ENCODE results near the gene ZNF445.
"Not testable (repeated sequence)": the region's sequence is repeated elsewhere in the genome, so short reads cannot be mapped to it uniquely, and the experiment has no call there.

ZNF445 gene

GRCh38 chr3:44506961-44507360 lies 29.5 kb upstream of the ZNF445 start:
- Histone ChIP-seq H3K9me3 (ENCODE audit: control insufficient read depth, low read length) (no peaks in the 10 kb centered on the region), H3K27me3 (ENCODE audit: control insufficient read depth, insufficient read depth, low read length) (no peaks in the 10 kb centered on the region), H3K79me2 (peaks cover 18% of the 10 kb centered on the region), H3K27ac (no peak overlapping the region), H3K4me3 (ENCODE audit: low read depth, low read length) (no peak overlapping the region), H3K36me3 (ENCODE audit: control insufficient read depth, insufficient read depth, low read length) (no peaks in the 10 kb centered on the region), H3K9ac (no peak overlapping the region), H3K4me1 (peaks cover 5% of the 10 kb centered on the region), H2AFZ (no peak overlapping the region), H3K4me2 (ENCODE audit: low read length) (no peak overlapping the region)
- no peak for TF ChIP-seq CTCF (IDR thresholded peaks at IDR 0.05)

GRCh38 chr3:44506556-44506955 lies 29.1 kb upstream of the ZNF445 start:
- Histone ChIP-seq H3K4me1 (peaks cover 5% of the 10 kb centered on the region), H3K27ac (no peak overlapping the region), H3K27me3 (ENCODE audit: control insufficient read depth, insufficient read depth, low read length) (no peaks in the 10 kb centered on the region), H3K9ac (no peak overlapping the region), H3K79me2 (peaks cover 18% of the 10 kb centered on the region), H3K9me3 (ENCODE audit: control insufficient read depth, low read length) (no peaks in the 10 kb centered on the region), H2AFZ (no peak overlapping the region), H3K4me2 (ENCODE audit: low read length) (no peak overlapping the region), H3K4me3 (ENCODE audit: low read depth, low read length) (no peak overlapping the region), H3K36me3 (ENCODE audit: control insufficient read depth, insufficient read depth, low read length) (no peaks in the 10 kb centered on the region)
- TF ChIP-seq CTCF (IDR thresholded peaks at IDR 0.05), result no peak

- no peak for TF ChIP-seq CTCF (IDR thresholded peaks at IDR 0.05)
- Histone ChIP-seq H3K4me2 (ENCODE audit: low read length) (no peak overlapping the region), H3K36me3 (ENCODE audit: control insufficient read depth, insufficient read depth, low read length) (no peaks in the 10 kb centered on the region), H3K4me3 (ENCODE audit: low read depth, low read length) (no peak overlapping the region), H3K9me3 (ENCODE audit: control insufficient read depth, low read length) (no peaks in the 10 kb centered on the region), H3K9ac (no peak overlapping the region), H2AFZ (no peak overlapping the region), H3K4me1 (peaks cover 3% of the 10 kb centered on the region), H3K27ac (no peak overlapping the region), H3K79me2 (peaks cover 14% of the 10 kb centered on the region), H3K27me3 (ENCODE audit: control insufficient read depth, insufficient read depth, low read length) (no peaks in the 10 kb centered on the region)
These were observed 27.1 kb upstream of the ZNF445 start for GRCh38 chr3:44504566-44504965.

GRCh38 chr3:44503178-44503577 lies 25.7 kb upstream of the ZNF445 start:
- not testable (repeated sequence) for H3K36me3 ChIP-seq (ENCODE audit: control insufficient read depth, insufficient read depth, low read length); H3K4me2 ChIP-seq (ENCODE audit: low read length); H3K4me1 ChIP-seq; H3K9ac ChIP-seq; H3K27me3 ChIP-seq (ENCODE audit: control insufficient read depth, insufficient read depth, low read length); H3K9me3 ChIP-seq (ENCODE audit: control insufficient read depth, low read length); H2AFZ ChIP-seq; H3K4me3 ChIP-seq (ENCODE audit: low read depth, low read length); H3K79me2 ChIP-seq; H3K27ac ChIP-seq

GRCh38 chr3:44501971-44502370 lies 24.5 kb upstream of the ZNF445 start:
- Histone ChIP-seq H3K4me3 (ENCODE audit: low read depth, low read length) (no peak overlapping the region), H3K27me3 (ENCODE audit: control insufficient read depth, insufficient read depth, low read length) (no peaks in the 10 kb centered on the region), H3K27ac (no peak overlapping the region), H3K9ac (no peak overlapping the region), H3K79me2 (peaks cover 9% of the 10 kb centered on the region), H3K4me1 (no peaks in the 10 kb centered on the region), H2AFZ (no peak overlapping the region), H3K4me2 (ENCODE audit: low read length) (no peak overlapping the region), H3K36me3 (ENCODE audit: control insufficient read depth, insufficient read depth, low read length) (peaks cover 7% of the 10 kb centered on the region), H3K9me3 (ENCODE audit: control insufficient read depth, low read length) (no peaks in the 10 kb centered on the region)
- no peak for TF ChIP-seq CTCF (IDR thresholded peaks at IDR 0.05)

GRCh38 chr3:44499899-44500168 lies 22.4 kb upstream of the ZNF445 start:
- not testable (repeated sequence) for H3K36me3 ChIP-seq (ENCODE audit: control insufficient read depth, insufficient read depth, low read length)

More at GRCh38 chr3:44499899-44500168, 22.4 kb upstream of the ZNF445 start:
- H3K27me3 ChIP-seq (ENCODE audit: control insufficient read depth, insufficient read depth, low read length); H3K9ac ChIP-seq; H3K4me2 ChIP-seq (ENCODE audit: low read length); H3K4me1 ChIP-seq; H3K27ac ChIP-seq; H3K4me3 ChIP-seq (ENCODE audit: low read depth, low read length); H2AFZ ChIP-seq; H3K9me3 ChIP-seq (ENCODE audit: control insufficient read depth, low read length); H3K79me2 ChIP-seq: not testable (repeated sequence)

All from parathyroid adenoma (tissue), 2 donors.